ENCODE results near the gene RABGGTA.

Gene RABGGTA, protein sequence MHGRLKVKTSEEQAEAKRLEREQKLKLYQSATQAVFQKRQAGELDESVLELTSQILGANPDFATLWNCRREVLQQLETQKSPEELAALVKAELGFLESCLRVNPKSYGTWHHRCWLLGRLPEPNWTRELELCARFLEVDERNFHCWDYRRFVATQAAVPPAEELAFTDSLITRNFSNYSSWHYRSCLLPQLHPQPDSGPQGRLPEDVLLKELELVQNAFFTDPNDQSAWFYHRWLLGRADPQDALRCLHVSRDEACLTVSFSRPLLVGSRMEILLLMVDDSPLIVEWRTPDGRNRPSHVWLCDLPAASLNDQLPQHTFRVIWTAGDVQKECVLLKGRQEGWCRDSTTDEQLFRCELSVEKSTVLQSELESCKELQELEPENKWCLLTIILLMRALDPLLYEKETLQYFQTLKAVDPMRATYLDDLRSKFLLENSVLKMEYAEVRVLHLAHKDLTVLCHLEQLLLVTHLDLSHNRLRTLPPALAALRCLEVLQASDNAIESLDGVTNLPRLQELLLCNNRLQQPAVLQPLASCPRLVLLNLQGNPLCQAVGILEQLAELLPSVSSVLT

DNA sequence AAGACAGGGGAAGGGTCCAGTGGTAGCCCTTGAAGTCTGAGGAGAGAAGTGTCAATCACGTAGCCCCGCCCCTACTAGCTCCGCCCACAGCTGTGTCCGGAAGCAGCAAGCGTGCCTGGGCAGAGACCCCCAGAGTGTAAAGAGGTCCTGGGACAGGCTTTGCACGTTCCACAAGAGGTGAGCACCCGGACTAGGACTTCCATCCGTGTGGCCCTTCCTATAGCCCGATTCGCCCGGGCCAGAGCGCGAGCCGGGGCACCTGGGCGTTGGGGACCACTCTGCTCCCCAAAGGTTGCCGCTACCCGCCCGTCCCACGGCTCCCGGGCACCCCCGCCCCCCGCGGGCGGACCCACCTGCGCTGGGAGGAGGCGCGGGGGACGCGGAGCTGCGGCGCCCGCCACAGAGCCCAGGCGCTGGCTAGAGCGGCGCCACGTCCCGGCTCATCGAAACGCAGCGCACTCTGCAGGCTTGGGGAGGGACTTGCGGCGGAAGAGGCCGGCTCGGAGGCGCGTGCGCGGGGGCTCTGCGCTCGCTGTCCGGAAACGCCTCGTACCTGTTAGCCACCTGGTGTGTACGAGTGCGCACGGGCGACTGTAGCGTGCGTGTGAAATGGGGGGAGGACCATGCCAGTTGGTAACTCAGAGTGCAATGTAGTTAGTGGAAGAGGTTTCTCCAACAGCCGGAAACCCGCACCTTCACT lies at the start of gene RABGGTA:
RABGGTA (minus strand) TSS at position 464 of the 700 bp plus-strand sequence. CDS start 482 bp downstream, outside the sequence.
- peak; percentile 92 for DNase-seq

DNA sequence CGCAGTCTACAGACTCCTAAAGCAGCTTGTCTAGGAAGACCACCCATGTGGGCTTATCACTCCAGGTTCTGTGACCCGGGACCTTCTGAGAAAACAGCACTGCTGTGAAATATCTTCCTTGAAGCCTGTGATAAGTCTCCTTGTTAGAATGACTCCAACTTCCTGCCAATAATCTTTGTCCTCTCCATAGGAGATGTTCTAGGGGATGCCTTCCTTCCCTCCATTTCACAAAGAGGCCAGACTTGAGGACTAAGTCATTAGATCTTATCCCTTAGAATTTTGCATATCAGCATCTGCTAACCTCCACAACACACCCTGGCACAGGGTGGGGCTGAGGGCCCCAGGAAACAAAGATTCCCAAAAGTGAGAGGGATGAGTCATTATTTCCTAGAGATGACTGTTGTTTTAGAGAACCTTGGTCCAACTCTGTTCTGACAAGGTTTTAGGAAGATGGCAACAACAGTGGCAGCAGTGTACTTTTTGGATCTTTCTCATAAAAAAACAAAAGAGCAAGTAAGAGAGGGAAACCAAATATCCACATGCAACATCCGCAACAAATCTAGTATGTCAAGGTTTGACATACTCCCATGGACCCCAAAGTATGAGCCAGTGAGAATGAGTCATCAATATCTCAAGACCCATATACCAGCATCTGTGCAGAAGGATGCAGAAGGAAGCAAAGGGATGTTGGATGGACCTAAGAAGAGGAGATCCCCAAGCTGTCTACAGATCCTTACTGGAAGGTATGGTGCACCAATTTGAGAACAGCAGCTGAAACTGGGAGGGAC lies 45.9 kb upstream of the RABGGTA start:
- DNase-seq, result no peak

DNA sequence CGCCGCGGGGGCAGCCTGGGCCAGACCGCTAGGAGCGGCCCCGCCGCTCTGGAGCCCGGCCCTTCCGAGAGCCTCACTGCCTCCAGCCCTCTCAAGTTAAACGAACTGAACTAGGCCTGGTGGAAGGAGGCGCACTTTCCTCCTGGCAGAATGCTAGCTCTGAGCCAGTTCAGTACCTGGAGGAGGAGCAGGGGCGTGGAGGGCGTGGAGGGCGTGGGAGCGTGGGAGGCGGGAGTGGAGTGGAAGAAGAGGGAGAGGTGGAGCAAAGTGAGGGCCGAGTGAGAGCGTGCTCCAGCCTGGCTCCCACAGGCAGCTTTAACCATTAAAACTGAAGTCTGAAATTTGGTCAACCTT lies 45.2 kb upstream of the RABGGTA start:
- DNase-seq, result no peak

DNA sequence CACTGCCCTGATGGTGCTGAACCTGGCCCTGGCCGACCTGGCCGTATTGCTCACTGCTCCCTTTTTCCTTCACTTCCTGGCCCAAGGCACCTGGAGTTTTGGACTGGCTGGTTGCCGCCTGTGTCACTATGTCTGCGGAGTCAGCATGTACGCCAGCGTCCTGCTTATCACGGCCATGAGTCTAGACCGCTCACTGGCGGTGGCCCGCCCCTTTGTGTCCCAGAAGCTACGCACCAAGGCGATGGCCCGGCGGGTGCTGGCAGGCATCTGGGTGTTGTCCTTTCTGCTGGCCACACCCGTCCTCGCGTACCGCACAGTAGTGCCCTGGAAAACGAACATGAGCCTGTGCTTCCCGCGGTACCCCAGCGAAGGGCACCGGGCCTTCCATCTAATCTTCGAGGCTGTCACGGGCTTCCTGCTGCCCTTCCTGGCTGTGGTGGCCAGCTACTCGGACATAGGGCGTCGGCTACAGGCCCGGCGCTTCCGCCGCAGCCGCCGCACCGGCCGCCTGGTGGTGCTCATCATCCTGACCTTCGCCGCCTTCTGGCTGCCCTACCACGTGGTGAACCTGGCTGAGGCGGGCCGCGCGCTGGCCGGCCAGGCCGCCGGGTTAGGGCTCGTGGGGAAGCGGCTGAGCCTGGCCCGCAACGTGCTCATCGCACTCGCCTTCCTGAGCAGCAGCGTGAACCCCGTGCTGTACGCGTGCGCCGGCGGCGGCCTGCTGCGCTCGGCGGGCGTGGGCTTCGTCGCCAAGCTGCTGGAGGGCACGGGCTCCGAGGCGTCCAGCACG lies 44.6 kb upstream of the RABGGTA start:
- DNase-seq, result no peak

DNA sequence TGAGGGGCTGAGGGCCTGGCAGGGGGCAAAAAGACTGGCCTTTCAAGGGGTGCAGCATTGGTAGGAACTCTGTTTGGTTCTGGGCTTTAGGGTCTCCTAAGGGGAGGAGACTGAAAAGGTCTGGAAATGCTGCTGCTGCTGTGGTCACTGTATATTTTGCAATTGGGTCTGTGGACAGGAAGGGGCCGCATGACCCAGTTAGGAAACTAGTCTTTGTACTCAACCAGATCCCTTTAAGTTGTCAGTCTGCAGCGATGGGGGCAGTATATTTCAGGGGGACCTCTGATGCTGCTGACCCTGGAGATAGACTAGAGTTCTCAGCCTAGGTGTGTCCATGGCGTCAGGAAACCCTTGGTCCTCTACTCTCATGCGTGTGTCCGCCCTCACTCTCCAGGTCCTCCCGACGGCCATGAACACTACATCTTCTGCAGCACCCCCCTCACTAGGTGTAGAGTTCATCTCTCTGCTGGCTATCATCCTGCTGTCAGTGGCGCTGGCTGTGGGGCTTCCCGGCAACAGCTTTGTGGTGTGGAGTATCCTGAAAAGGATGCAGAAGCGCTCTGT lies 43.9 kb upstream of the RABGGTA start:
- DNase-seq, result no peak

DNA sequence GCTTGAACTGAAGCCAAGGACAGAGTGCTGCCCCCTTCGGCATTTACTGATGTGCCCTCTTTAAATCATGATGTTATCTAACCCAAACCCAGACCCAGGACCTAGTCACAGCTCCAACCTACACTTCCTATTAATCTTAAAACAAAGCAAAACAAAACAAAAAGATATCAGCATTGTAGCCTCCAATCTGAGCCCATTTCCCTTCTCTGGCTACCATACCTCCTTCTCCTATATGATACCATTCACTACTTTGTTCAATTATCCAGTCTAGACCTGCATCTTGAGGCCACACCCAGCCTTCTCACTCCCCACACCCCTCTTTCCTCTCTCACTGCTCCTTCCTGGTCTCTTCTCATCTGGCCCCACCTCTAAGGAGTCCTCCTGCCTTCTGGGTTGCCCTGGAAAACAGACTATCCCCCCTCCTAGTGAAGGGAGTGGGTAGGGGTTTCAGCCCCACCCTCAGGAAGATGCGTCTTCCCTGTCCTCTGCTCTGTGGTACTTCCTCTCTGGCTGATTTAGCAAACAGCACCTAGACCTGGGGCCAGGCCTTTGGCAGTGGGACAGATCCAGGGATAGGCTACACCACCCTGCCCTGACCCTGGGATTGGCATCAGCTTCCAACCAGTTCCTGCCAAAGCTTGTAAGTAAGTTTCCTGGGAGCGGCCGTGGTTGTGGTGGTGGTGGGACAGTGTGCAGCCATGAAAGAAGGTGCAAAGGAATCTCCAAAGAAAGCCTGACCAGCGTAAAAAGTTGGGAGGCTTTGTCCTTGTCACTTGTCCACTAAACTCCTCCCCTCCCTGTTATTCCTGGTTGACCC lies 43.2 kb upstream of the RABGGTA start:
- no peak for DNase-seq

DNA sequence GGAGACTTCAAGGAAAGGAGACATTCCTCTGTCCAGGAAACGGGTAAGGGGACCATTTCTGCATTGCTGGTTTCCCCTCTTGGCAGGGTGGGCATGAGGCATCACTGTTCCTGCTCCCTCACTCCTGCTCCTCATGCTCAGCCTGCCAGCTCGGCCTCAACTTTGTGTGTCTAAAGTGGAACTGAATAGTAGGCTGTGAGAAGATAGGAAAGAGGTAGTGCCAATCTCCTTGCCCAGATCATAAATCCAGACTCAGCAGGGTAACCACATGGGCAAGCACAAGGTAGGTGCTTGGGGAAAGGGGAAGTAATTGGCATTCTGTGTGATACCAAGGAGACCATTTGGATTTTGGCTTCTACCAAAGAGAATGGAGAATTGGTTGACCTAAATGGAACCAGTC lies 42.5 kb upstream of the RABGGTA start:
- DNase-seq, result no peak

DNA sequence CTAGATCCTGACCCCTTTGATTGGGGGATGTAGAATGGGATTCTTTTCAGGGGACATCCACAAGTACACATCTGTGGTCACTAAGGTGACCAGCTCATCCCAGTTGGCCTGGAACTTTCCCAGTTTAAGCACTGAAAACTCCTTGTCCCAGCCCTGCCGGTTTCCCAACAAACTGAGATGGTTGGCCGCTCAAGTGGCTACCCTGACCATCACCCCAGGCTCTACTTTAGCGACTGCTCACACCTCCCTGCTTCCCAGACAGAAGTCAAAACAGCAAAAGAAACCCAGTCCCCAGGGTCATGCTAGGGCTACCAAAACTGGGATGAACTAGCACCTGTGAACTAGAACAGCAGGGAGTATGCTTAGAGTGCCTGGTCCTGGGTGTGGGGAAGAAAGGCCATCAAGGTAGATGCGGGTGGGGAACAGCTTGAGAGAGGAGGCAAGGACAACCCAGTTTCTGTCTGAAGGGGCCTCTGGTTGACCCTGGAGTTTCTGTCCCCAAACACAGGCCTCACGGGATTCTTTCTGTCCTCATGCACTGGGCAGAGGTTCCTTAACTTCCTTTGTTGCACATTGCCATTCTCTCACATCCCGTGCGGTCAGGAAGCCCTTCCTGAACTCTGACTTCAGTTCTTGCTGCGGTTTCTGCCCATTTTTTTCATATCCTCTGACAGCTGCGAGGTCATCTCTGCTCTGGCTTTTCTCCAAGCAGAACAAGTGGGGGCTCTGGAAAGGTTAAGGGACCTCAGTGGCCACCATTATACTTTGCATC lies 41.5 kb upstream of the RABGGTA start:
- DNase-seq, result peak; percentile 30

DNA sequence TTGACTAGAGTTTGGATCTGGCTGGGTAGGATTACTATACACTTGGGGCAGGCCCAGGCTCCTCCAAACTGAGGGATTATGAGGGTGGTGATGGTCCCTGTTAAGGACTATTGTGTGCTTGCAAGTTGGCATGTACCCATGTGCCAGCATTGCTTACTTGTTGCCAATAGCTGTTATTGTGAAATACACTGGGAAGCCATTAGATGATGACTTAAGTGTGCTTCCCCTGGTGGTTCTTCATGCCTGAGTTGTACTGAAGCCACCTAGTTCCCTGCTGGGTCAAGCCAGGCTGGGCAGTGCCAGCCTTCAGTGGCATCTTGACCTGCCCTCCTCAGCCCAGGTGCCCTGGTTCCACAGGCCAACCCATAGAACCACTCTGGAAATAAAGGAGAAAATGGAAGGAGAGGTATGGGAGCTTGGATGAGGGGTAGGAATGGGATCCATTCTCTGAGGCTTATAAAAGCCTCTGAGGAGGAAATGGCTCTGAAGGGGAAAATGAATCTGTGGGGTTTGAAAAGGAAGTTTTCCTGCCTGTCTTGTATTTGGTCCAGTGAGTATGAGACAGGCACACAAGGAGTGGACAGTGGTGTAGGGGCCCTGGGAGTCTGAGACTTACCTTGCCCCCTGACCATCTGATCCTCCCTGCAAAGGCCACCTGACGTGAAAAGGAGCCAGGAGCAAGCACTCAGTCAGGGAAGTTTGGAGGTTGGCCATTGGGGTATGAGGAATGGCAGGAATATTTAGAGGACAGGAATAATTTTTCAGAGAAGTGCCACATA lies 40.6 kb upstream of the RABGGTA start:
- no peak for DNase-seq

DNA sequence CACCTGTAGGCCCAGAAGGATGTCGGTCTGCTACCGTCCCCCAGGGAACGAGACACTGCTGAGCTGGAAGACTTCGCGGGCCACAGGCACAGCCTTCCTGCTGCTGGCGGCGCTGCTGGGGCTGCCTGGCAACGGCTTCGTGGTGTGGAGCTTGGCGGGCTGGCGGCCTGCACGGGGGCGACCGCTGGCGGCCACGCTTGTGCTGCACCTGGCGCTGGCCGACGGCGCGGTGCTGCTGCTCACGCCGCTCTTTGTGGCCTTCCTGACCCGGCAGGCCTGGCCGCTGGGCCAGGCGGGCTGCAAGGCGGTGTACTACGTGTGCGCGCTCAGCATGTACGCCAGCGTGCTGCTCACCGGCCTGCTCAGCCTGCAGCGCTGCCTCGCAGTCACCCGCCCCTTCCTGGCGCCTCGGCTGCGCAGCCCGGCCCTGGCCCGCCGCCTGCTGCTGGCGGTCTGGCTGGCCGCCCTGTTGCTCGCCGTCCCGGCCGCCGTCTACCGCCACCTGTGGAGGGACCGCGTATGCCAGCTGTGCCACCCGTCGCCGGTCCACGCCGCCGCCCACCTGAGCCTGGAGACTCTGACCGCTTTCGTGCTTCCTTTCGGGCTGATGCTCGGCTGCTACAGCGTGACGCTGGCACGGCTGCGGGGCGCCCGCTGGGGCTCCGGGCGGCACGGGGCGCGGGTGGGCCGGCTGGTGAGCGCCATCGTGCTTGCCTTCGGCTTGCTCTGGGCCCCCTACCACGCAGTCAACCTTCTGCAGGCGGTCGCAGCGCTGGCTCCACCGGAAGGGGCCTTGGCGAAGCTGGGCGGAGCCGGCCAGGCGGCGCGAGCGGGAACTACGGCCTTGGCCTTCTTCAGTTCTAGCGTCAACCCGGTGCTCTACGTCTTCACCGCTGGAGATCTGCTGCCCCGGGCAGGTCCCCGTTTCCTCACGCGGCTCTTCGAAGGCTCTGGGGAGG lies 39.5 kb upstream of the RABGGTA start, which contains the start of gene LTB4R:
LTB4R (plus strand) TSS at position 857 of the 959 bp plus-strand sequence. CDS start 4,150 bp downstream, outside the sequence.
- DNase-seq, result peak; percentile 64

DNA sequence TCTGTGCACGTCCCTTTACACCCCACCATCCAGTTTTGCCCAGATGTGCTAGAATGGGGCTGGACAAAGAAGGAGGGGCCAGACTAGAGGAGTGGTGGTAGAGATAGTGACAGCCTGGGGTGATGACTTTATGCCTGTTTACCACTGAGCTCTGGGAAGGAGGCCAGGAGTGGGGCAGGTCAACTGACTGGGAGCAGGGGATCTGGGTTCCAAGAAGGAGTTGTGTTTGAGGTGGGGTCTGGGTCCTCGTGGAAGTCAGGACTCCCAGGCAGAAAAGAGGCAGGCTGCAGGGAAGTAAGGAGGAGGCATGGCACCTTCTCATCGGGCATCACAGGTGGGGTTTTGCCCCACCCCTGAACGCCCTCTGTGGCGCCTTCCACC lies 38.9 kb upstream of the RABGGTA start:
- DNase-seq, result no peak

DNA sequence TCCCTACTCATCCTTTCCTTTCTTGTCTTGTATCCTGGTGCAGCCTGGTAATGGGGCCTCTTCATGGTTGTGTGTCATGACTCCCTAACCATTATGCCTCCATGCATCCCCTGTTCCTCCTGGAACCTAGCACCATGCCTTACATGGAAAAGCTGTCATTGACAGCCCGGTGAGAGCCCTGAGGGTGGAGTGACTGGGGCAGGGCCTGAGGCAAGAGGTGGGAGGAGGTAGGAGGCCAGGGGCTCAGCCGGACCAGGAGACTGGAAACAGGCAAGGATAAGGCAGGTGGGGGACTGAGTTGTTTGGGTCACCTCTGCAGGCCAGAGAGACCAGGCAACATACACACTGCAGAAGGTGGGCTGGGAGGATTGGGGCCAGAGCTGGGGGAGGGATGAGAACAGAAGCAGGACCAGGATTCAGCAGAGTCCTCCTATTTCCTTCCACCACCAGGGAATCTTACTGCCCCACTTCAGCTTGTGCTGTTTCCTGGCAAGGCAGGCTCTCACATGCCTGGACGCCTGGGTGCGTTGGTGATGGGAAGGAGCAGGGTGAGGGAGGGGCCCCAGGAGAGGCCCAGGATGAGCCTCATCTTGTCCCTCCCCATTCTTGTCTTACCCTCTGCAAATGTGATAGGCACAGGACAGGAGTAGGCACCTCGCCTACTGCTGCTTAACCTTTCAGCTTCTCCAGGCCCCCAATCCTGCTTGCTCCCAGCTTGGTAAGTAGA lies 38.3 kb upstream of the RABGGTA start, which contains the start of gene LTB4R2:
LTB4R2 (plus strand) TSS at position 603 of the 727 bp plus-strand sequence. CDS start 525 bp downstream, outside the sequence.
- DNase-seq, result no peak

DNA sequence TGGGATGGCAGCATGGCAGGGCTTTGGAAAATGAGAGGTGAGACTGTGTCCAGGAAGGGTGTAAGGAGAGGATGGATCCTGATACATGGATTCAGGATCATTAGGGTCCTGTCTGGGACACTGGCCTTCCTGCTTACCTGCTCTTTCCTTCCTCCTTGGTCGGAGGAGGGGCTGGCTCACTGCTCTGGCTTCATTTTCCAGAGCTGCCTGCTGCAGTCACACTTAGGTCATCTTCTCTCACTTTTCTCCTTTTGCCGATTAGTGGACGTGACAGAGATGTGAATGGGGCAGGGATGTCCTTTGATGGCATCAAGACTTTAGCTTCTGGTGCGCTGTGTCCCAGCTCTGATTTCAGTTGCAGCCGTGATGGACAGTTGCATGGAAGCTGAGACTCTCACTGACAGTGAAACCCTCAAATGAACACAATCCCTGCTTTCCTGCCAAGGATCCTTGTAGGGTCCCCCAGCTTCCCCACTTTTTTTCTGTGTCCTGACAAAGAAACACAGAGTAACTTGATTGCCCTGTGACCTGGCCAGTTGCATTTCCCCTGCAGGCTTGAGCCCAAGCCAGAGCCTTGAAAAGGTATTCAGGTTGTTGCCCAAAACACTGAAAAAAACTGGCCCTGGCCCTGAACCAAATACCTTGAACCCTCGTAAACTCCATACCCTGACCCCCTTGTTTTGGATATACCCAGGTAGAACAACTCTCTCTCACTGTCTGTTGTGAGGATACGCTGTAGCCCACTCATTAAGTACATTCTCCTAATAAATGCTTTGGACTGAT lies 37.1 kb upstream of the RABGGTA start:
- DNase-seq, result no peak

DNA sequence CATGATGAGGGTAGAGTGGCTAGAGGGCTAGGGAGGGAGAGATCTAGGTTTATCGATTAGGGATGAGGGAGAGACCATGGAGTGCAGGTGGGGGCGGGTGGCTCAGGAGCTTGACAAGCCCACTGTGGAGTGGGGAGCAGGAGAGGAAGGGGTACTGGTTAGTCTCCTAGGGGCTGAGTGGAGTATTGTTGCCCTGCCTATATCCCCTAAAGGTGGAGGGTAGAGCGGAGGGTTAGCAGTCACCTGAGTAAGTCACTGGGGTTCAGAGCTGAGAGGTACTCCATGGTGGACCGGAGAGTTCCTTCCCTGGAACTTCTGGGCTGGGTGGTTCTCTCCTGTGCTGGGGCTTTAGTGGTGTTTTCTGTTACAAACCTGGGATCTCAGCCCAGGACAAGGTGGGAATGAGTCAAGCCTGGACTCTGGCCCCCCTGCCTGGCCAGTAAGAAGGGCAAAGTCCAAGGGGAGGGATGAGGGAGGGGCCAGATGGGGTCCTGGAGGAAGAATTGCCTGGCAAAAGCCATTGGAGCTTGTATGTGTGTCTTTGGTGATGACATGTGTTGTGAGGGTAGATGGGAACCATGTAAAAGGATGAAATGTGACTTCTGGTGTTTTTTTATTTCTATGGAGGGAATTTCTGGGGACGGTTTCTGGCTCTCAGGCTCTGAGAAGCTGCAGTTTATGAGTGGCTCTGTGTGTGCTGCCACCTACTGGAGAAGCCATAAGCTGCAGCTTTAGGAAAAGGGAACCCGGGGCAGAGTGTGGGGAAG lies 36.4 kb upstream of the RABGGTA start, which contains the start of gene CIDEB:
CIDEB (minus strand) TSS at position 403 of the 767 bp plus-strand sequence; CDS start at position 284, 119 bp downstream.
- DNase-seq, result peak; percentile 33

DNA sequence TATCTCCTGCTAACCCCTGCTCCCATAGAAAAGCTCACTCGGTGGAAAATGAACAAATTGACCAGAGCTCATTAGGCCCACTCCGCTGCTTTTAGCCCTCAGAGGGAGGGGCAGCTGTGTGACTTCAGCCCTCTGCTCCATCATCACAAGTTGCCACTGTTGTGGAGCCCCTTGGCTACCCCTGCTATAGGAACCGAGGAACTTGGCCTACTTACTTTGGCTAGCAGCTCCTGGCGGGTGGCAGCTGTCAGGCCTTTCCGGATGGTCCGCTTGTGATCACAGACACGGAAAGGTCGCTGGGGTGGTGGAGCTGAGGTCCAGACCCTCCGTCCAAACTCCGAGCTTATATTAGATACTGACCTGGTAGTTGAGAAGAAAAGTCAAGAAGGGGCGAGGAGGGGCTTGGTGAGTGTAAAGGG lies 35.8 kb upstream of the RABGGTA start:
- DNase-seq, result no peak

All from activated effector memory CD4-positive, alpha-beta T cell treated with Interleukin-2 at 50 U/mL for 16 hours (primary cell).